ENCODE results near the gene UBE2V1. TPM values are rescaled to one million over a fixed set of nuclear protein-coding genes. Genes with fewer than 3 reads are reported as not detected.
A peak's percentile ranks its signal among the peaks of the same experiment; 100 is the strongest.

Gene UBE2V1
- total RNA-seq, 4 donors from 2014 or later = 58.8 to 86.7 (median 77.3) TPM

GRCh38 chr20:50077818-50078601 is 34.9 kb downstream of the UBE2V1 start:
- DNase-seq (ENCODE audit: low spot score in 2 of 2) = no peak
- no peak for TF ChIP-seq CTCF (IDR thresholded peaks at IDR 0.05)
- TF ChIP-seq POLR2A (IDR thresholded peaks at IDR 0.05) = no peak
- TF ChIP-seq EP300 (IDR thresholded peaks at IDR 0.05) = no peak
- H3K36me3 ChIP-seq = peaks cover 0 to 19% (median 0%) of the 10 kb centered on the region in 3 donors
- H3K4me3 ChIP-seq = no peak overlapping the region
- H3K4me1 ChIP-seq = peaks cover 0 to 16% (median 3%) of the 10 kb centered on the region in 4 donors
- 57 to 59% methylated on average over 17 of the region's 17 CpGs for WGBS, 2 donors
- no peaks in the 10 kb centered on the region for H3K9me3 ChIP-seq
- H3K27ac ChIP-seq = no peak overlapping the region
- no peaks in the 10 kb centered on the region for H3K27me3 ChIP-seq

- Histone ChIP-seq H3K27ac (no peak overlapping the region), H3K4me3 (no peak overlapping the region), H3K9me3 (no peaks in the 10 kb centered on the region), H3K36me3 (no peaks in the 10 kb centered on the region), H3K27me3 (no peaks in the 10 kb centered on the region), H3K4me1 (peaks cover 0 to 27% (median 11%) of the 10 kb centered on the region in 4 donors)
- TF ChIP-seq POLR2A (IDR thresholded peaks at IDR 0.05) (no peak), CTCF (IDR thresholded peaks at IDR 0.05) (no peak), EP300 (IDR thresholded peaks at IDR 0.05) (no peak)
- WGBS, 2 donors = 62 to 70% methylated on average over 2 of the region's 2 CpGs
- DNase-seq (ENCODE audit: low spot score in 2 of 2) = no peak
Observed at GRCh38 chr20:50073500-50073899, 39.5 kb downstream of the UBE2V1 start.

GRCh38 chr20:50071039-50071888 is 41.7 kb downstream of the UBE2V1 start:
- 11 to 13% methylated on average over 41 to 48 of the region's 48 CpGs for WGBS, 2 donors
- peak; percentile 91 to 97 for DNase-seq (ENCODE audit: low spot score in 2 of 2)
- Histone ChIP-seq H3K4me1 (peaks cover 0 to 24% (median 11%) of the 10 kb centered on the region in 4 donors), H3K36me3 (no peaks in the 10 kb centered on the region), H3K27ac (peak overlapping the region in 2 of 4 donors; percentile 55 to 57), H3K9me3 (no peaks in the 10 kb centered on the region), H3K4me3 (peak overlapping the region; percentile 20 to 47 (median 30)), H3K27me3 (no peaks in the 10 kb centered on the region)
- TF ChIP-seq EP300 (IDR thresholded peaks at IDR 0.05) (peak; percentile 52 to 73), CTCF (IDR thresholded peaks at IDR 0.05) (peak; percentile 99 to 100 (median 99)), POLR2A (IDR thresholded peaks at IDR 0.05) (no peak)

GRCh38 chr20:50070361-50070760 is 42.6 kb downstream of the UBE2V1 start:
- WGBS, 2 donors = 93 to 96% methylated on average over 7 of the region's 7 CpGs
- Histone ChIP-seq H3K4me1 (peaks cover 0 to 15% (median 9%) of the 10 kb centered on the region in 4 donors), H3K4me3 (no peak overlapping the region), H3K27me3 (no peaks in the 10 kb centered on the region), H3K36me3 (no peaks in the 10 kb centered on the region), H3K9me3 (no peaks in the 10 kb centered on the region), H3K27ac (no peak overlapping the region)
- TF ChIP-seq POLR2A (IDR thresholded peaks at IDR 0.05) (no peak), EP300 (IDR thresholded peaks at IDR 0.05) (no peak), CTCF (IDR thresholded peaks at IDR 0.05) (no peak)
- no peak for DNase-seq (ENCODE audit: low spot score in 2 of 2)
